ENCODE data around the gene ATP1A4.

GRCh38 chr1:160151303-160151702 lies at the start of gene ATP1A4:
- TF ChIP-seq CTCF (conservative IDR thresholded peaks at IDR 0.05; ENCODE audit: low read length): no peak
- no peak for TF ChIP-seq EZH2phosphoT487 (IDR thresholded peaks at IDR 0.05; ENCODE audit: borderline replicate concordance, low read depth, low read length)

Data from OCI-LY7 (cell line).